Mucosa of descending colon (tissue), 3 donors: ENCODE measurements around the gene CCDC85C. TPM values are rescaled to one million over a fixed set of nuclear protein-coding genes. Genes with fewer than 3 reads are reported as not detected.

Experiments
- ATAC-seq: fragments of 200-7000 bp; cut with Tn5 transposase; one replicate; pipeline ENCODE4 v1.9.1; 2020; ENCODE audit warnings: mild to moderate bottlenecking, moderate library complexity
- DNase-seq, 3 donors: peaks; one replicate each; pipeline ENCODE4 v3.0.0-alpha.2; 2020
- H3K36me3 ChIP-seq: fragments of 200-600 bp; one replicate; pipeline ENCODE4 v1.8.0; 2021; ENCODE audit warnings: low read depth, mild to moderate bottlenecking
- H3K4me1 ChIP-seq: fragments of 200-600 bp; one replicate; pipeline ENCODE4 v1.8.0; 2021; ENCODE audit warnings: low read depth, mild to moderate bottlenecking
- H3K4me3 ChIP-seq: fragments of 200-600 bp; one replicate; pipeline ENCODE4 v1.8.0; 2021; ENCODE audit warnings: mild to moderate bottlenecking
- H3K9me3 ChIP-seq: fragments of 200-600 bp; one replicate; pipeline ENCODE4 v1.8.0; 2021; ENCODE audit warnings: mild to moderate bottlenecking
- CTCF ChIP-seq: fragments of 200-600 bp; IDR thresholded peaks from one replicate; pipeline ENCODE4 v1.8.0; 2022; ENCODE audit warnings: antibody characterized with exemption, mild to moderate bottlenecking
- intact Hi-C, 2 donors: fragments of 100-400 bp; cut with DNase I in 1 of 2; cut with micrococcal nuclease in 1 of 2; formaldehyde crosslinking; loops; one replicate each; pipeline versions ENCODE4 v1.11.0 to v1.11.1; 2022; cut with DNase I, micrococcal nuclease
- total RNA-seq, 3 donors: library from RNA; stranded (reverse); fragmentation: NEBNext Ultra II Directional in 2 of 3; extraction: Animal tissue kit (Norgen Biotek cat#: 25700) in 2 of 3; gene quantifications; one replicate each; pipeline versions ENCODE4 v1.2.1 to v1.2.4, GENCODE V29; 2021 to 2023
- donor health status: DM: no; HTN: no; CAD: no; lungs with moderate emphysema.
- donor health status: DM: no; HTN: no; CAD: no.
- donor health status: DM: no; HTN: yes; CAD: no.

CCDC85C gene
- total RNA-seq, 3 donors from 2014 or later: 66.2 to 102 (median 66.2) TPM

- Histone ChIP-seq H3K36me3 (no peaks in the 10 kb centered on the region), H3K4me1 (peaks cover 34% of the 10 kb centered on the region), H3K4me3 (no peak overlapping the region), H3K9me3 (no peaks in the 10 kb centered on the region)
- DNase-seq (peak; percentile 35 to 64 (median 56)), ATAC-seq (peak; percentile 15)
- intact Hi-C loops: no loop called here
- no peak for TF ChIP-seq CTCF
These were observed 80.9 kb downstream of the CCDC85C start for GRCh38 chr14:99522934-99523703.

GRCh38 chr14:99522457-99522891 is 81.5 kb downstream of the CCDC85C start:
- intact Hi-C loops: no loop called here
- no peak for TF ChIP-seq CTCF
- Histone ChIP-seq H3K4me1 (peaks cover 36% of the 10 kb centered on the region), H3K4me3 (no peak overlapping the region), H3K9me3 (no peaks in the 10 kb centered on the region), H3K36me3 (no peaks in the 10 kb centered on the region)
- no peak for ATAC-seq
- DNase-seq: peak in 2 of 3 donors; percentile 34 to 63

GRCh38 chr14:99522025-99522401 is 82.0 kb downstream of the CCDC85C start:
- Histone ChIP-seq H3K9me3 (no peaks in the 10 kb centered on the region), H3K36me3 (no peaks in the 10 kb centered on the region), H3K4me3 (no peak overlapping the region), H3K4me1 (peaks cover 36% of the 10 kb centered on the region)
- intact Hi-C loops: no loop called here
- ATAC-seq (no peak), DNase-seq (no peak)
- no peak for TF ChIP-seq CTCF

- H3K4me1 ChIP-seq: peaks cover 36% of the 10 kb centered on the region
- no peak overlapping the region for H3K4me3 ChIP-seq
- no peaks in the 10 kb centered on the region for H3K36me3 ChIP-seq
- intact Hi-C loops: no loop called here
- ATAC-seq (no peak), DNase-seq (peak in 2 of 3 donors; percentile 25 to 33)
- no peak for TF ChIP-seq CTCF
- H3K9me3 ChIP-seq: no peaks in the 10 kb centered on the region
These were observed 82.6 kb downstream of the CCDC85C start for GRCh38 chr14:99521176-99522024.

- ATAC-seq: no peak
- peak in 2 of 3 donors; percentile 21 to 38 for DNase-seq
- Histone ChIP-seq H3K9me3 (no peaks in the 10 kb centered on the region), H3K4me1 (peaks cover 32% of the 10 kb centered on the region), H3K36me3 (no peaks in the 10 kb centered on the region), H3K4me3 (no peak overlapping the region)
- TF ChIP-seq CTCF: no peak
- intact Hi-C loops: no loop called here
These were observed 83.4 kb downstream of the CCDC85C start for GRCh38 chr14:99520571-99521081.
